Adipocyte (in vitro differentiated cells): ENCODE data around the gene PAX7.

Experiments used
- DNase-seq: peaks from one replicate; pipeline ENCODE4 v3.0.0-alpha.2; 2015; ENCODE audit warnings: low read depth
- H3K27me3 ChIP-seq: replicated peaks from 2 replicates; pipeline ENCODE4 v1.7.0; 2013; ENCODE audit warnings: mild to moderate bottlenecking, low read length, moderate library complexity; ENCODE audit not compliant: control insufficient read depth, insufficient read depth
- H3K36me3 ChIP-seq: 2 replicates; pipeline ENCODE4 v1.7.0; 2013; ENCODE audit warnings: low read length, mild to moderate bottlenecking, moderate library complexity; ENCODE audit not compliant: control insufficient read depth, insufficient read depth, severe bottlenecking
- H3K4me1 ChIP-seq: 2 replicates; pipeline ENCODE4 v1.7.0; 2013; ENCODE audit warnings: mild to moderate bottlenecking, low read length, moderate library complexity; ENCODE audit not compliant: control insufficient read depth, insufficient read depth
- H3K4me3 ChIP-seq: 2 replicates; pipeline ENCODE4 v1.7.0; 2013; ENCODE audit warnings: mild to moderate bottlenecking, low read length, moderate library complexity
- H3K9ac ChIP-seq: 2 replicates; pipeline ENCODE4 v1.7.0; 2013; ENCODE audit warnings: mild to moderate bottlenecking, low read length, moderate library complexity
- H3K9me3 ChIP-seq: 2 replicates; pipeline ENCODE4 v1.7.0; 2013; ENCODE audit warnings: mild to moderate bottlenecking, low read length, moderate library complexity; ENCODE audit not compliant: control insufficient read depth

PAX7 gene

GRCh38 chr1:18781031-18781430 is 150.4 kb downstream of the PAX7 start:
- no peak for DNase-seq
- Histone ChIP-seq H3K9me3 (no peaks in the 10 kb centered on the region), H3K36me3 (no peaks in the 10 kb centered on the region), H3K27me3 (peaks cover 50% of the 10 kb centered on the region), H3K4me1 (no peaks in the 10 kb centered on the region), H3K9ac (no peak overlapping the region), H3K4me3 (no peak overlapping the region)

- peaks cover 46% of the 10 kb centered on the region for H3K27me3 ChIP-seq
- no peak for DNase-seq
- no peak overlapping the region for H3K4me3 ChIP-seq
- H3K9me3 ChIP-seq = peaks cover 5% of the 10 kb centered on the region
- H3K9ac ChIP-seq = no peak overlapping the region
- no peaks in the 10 kb centered on the region for H3K36me3 ChIP-seq
- H3K4me1 ChIP-seq = no peaks in the 10 kb centered on the region
Observed at GRCh38 chr1:18783705-18784481, 153.2 kb downstream of the PAX7 start.

GRCh38 chr1:18784482-18784831 is 153.8 kb downstream of the PAX7 start:
- H3K9ac ChIP-seq = no peak overlapping the region
- H3K36me3 ChIP-seq = no peaks in the 10 kb centered on the region
- H3K4me1 ChIP-seq = no peaks in the 10 kb centered on the region
- H3K27me3 ChIP-seq = peaks cover 48% of the 10 kb centered on the region
- H3K4me3 ChIP-seq = no peak overlapping the region
- H3K9me3 ChIP-seq = peaks cover 9% of the 10 kb centered on the region
- no peak for DNase-seq

- Histone ChIP-seq H3K9ac (no peak overlapping the region), H3K4me3 (no peak overlapping the region), H3K4me1 (no peaks in the 10 kb centered on the region), H3K9me3 (peaks cover 11% of the 10 kb centered on the region), H3K27me3 (peaks cover 46% of the 10 kb centered on the region), H3K36me3 (no peaks in the 10 kb centered on the region)
- DNase-seq = no peak
Observed at GRCh38 chr1:18786149-18786548, 155.5 kb downstream of the PAX7 start.

- no peak for DNase-seq
- Histone ChIP-seq H3K4me3 (no peak overlapping the region), H3K36me3 (no peaks in the 10 kb centered on the region), H3K9me3 (peaks cover 23% of the 10 kb centered on the region), H3K9ac (no peak overlapping the region), H3K27me3 (peaks cover 45% of the 10 kb centered on the region), H3K4me1 (no peaks in the 10 kb centered on the region)
Observed at GRCh38 chr1:18787825-18788385, 157.3 kb downstream of the PAX7 start.

GRCh38 chr1:18789246-18789645 is 158.6 kb downstream of the PAX7 start:
- DNase-seq = no peak
- Histone ChIP-seq H3K9ac (no peak overlapping the region), H3K36me3 (no peaks in the 10 kb centered on the region), H3K4me1 (no peaks in the 10 kb centered on the region), H3K4me3 (no peak overlapping the region), H3K9me3 (peaks cover 27% of the 10 kb centered on the region), H3K27me3 (peaks cover 47% of the 10 kb centered on the region)

GRCh38 chr1:18792747-18793146 is 162.1 kb downstream of the PAX7 start:
- Histone ChIP-seq H3K9ac (no peak overlapping the region), H3K36me3 (no peaks in the 10 kb centered on the region), H3K27me3 (peaks cover 34% of the 10 kb centered on the region), H3K9me3 (peaks cover 21% of the 10 kb centered on the region), H3K4me3 (no peak overlapping the region), H3K4me1 (no peaks in the 10 kb centered on the region)
- no peak for DNase-seq

- no peaks in the 10 kb centered on the region for H3K4me1 ChIP-seq
- no peaks in the 10 kb centered on the region for H3K36me3 ChIP-seq
- no peak overlapping the region for H3K4me3 ChIP-seq
- H3K9me3 ChIP-seq = peaks cover 21% of the 10 kb centered on the region
- peaks cover 36% of the 10 kb centered on the region for H3K27me3 ChIP-seq
- no peak overlapping the region for H3K9ac ChIP-seq
- no peak for DNase-seq
Observed at GRCh38 chr1:18793164-18793563, 162.5 kb downstream of the PAX7 start.

GRCh38 chr1:18794051-18794450 is 163.4 kb downstream of the PAX7 start:
- no peak for DNase-seq
- no peaks in the 10 kb centered on the region for H3K4me1 ChIP-seq

GRCh38 chr1:18794561-18794960 is 163.9 kb downstream of the PAX7 start:
- H3K9ac ChIP-seq = no peak overlapping the region

More at GRCh38 chr1:18794051-18794450, 163.4 kb downstream of the PAX7 start:
- no peak overlapping the region for H3K4me3 ChIP-seq
- no peaks in the 10 kb centered on the region for H3K36me3 ChIP-seq
- peaks cover 21% of the 10 kb centered on the region for H3K9me3 ChIP-seq
- H3K27me3 ChIP-seq = peaks cover 39% of the 10 kb centered on the region
- H3K9ac ChIP-seq = no peak overlapping the region

GRCh38 chr1:18795002-18795689 is 164.5 kb downstream of the PAX7 start:
- no peak for DNase-seq
- Histone ChIP-seq H3K9ac (no peak overlapping the region), H3K4me1 (no peaks in the 10 kb centered on the region), H3K36me3 (no peaks in the 10 kb centered on the region), H3K9me3 (peaks cover 16% of the 10 kb centered on the region), H3K4me3 (no peak overlapping the region), H3K27me3 (peaks cover 30% of the 10 kb centered on the region)

More at GRCh38 chr1:18794561-18794960, 163.9 kb downstream of the PAX7 start:
- Histone ChIP-seq H3K4me3 (no peak overlapping the region), H3K27me3 (peaks cover 34% of the 10 kb centered on the region), H3K36me3 (no peaks in the 10 kb centered on the region), H3K4me1 (no peaks in the 10 kb centered on the region), H3K9me3 (peaks cover 17% of the 10 kb centered on the region)
- DNase-seq = no peak
